Loucy (cell line): Measurements from ENCODE around the gene PLEKHA7.

Experiments
- EZH2phosphoT487 ChIP-seq: fragments of 200-600 bp; IDR thresholded peaks from 2 replicates; pipeline ENCODE4 v1.6.1; 2018; ENCODE audit warnings: antibody characterized with exemption, mild to moderate bottlenecking, moderate library complexity, borderline replicate concordance
- TF ChIP-seq, protein P1 (sequence below): fragments of 200-600 bp; sonication (generic); conservative IDR thresholded peaks from 2 replicates; pipeline ENCODE4 v1.5.1; 2014; ENCODE audit warnings: mild to moderate bottlenecking, antibody characterized with exemption, low read length

DNA sequence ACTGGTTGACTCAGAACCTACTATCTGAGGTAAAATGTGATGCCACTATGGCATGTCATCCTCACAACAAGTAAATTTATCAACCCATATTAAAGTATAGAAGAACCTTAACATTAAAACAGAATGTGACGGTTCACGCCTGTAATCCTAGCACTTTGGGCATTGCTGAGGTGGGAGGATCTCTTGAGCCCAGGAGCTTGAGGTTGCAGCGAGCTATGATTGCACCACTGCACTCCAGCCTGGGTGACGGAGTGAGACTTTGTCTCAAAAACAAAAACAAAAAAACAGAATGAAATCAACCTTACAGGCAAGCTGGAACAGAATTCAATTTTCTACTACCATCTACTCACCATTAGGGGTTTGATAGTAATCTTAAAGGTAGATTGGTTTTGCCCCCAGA, 86.2 kb downstream of the PLEKHA7 start:
- TF ChIP-seq EZH2phosphoT487: no peak
- TF ChIP-seq, protein P1, sequence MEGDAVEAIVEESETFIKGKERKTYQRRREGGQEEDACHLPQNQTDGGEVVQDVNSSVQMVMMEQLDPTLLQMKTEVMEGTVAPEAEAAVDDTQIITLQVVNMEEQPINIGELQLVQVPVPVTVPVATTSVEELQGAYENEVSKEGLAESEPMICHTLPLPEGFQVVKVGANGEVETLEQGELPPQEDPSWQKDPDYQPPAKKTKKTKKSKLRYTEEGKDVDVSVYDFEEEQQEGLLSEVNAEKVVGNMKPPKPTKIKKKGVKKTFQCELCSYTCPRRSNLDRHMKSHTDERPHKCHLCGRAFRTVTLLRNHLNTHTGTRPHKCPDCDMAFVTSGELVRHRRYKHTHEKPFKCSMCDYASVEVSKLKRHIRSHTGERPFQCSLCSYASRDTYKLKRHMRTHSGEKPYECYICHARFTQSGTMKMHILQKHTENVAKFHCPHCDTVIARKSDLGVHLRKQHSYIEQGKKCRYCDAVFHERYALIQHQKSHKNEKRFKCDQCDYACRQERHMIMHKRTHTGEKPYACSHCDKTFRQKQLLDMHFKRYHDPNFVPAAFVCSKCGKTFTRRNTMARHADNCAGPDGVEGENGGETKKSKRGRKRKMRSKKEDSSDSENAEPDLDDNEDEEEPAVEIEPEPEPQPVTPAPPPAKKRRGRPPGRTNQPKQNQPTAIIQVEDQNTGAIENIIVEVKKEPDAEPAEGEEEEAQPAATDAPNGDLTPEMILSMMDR: no peak
